Inferior parietal cortex (tissue), 1 donor: Measurements from ENCODE around the gene LFNG.
A peak's percentile ranks its signal among the peaks of the same experiment; 100 is the strongest.

Source experiments
- DNase-seq: peaks from one replicate; pipeline ENCODE4 v3.0.0-alpha.2; 2016; ENCODE audit errors: extremely low spot score

The LFNG gene

GRCh38 chr7:2517026-2517425 lies 2.5 kb upstream of the LFNG start:
- no peak for DNase-seq

GRCh38 chr7:2517678-2518507 lies 1.7 kb upstream of the LFNG start:
- no peak for DNase-seq

GRCh38 chr7:2518737-2519118 lies 846 bp upstream of the LFNG start:
- DNase-seq, result no peak

GRCh38 chr7:2520131-2520760 lies 672 bp downstream of the LFNG start:
- no peak for DNase-seq

- DNase-seq, result no peak
Observed at GRCh38 chr7:2520761-2521290, 1.3 kb downstream of the LFNG start.

GRCh38 chr7:2521341-2521745 lies 1.8 kb downstream of the LFNG start:
- DNase-seq, result no peak

- no peak for DNase-seq
Observed at GRCh38 chr7:2521952-2522591, 2.5 kb downstream of the LFNG start.

- no peak for DNase-seq
Observed at GRCh38 chr7:2522780-2523433, 3.3 kb downstream of the LFNG start.

- no peak for DNase-seq
Observed at GRCh38 chr7:2523461-2523936, 3.9 kb downstream of the LFNG start.

GRCh38 chr7:2523941-2524807 lies 4.6 kb downstream of the LFNG start:
- DNase-seq, result peak; percentile 87

- no peak for DNase-seq
Observed at GRCh38 chr7:2524808-2525657, 5.5 kb downstream of the LFNG start.

GRCh38 chr7:2525658-2526630 lies 6.4 kb downstream of the LFNG start:
- no peak for DNase-seq

GRCh38 chr7:2526659-2527504 lies 7.3 kb downstream of the LFNG start:
- DNase-seq, result no peak

GRCh38 chr7:2527505-2528467 lies 8.2 kb downstream of the LFNG start:
- DNase-seq, result no peak

GRCh38 chr7:2528481-2529095 lies 9.0 kb downstream of the LFNG start:
- DNase-seq, result no peak
